ENCODE data around the gene ZFYVE28. TPM values are rescaled to one million over a fixed set of nuclear protein-coding genes. Genes with fewer than 3 reads are reported as not detected.

The ZFYVE28 gene
- total and polyA plus RNA-seq, 9 donors = 1.3 to 12.1 (median 8.6) TPM

- intact Hi-C loops (cut with DNase I) = no loop called here
- Histone ChIP-seq H3K36me3 (no peaks in the 10 kb centered on the region), H3K27me3 (no peaks in the 10 kb centered on the region), H3K9me3 (no peaks in the 10 kb centered on the region), H3K27ac (no peak overlapping the region), H3K4me1 (ENCODE audit: insufficient read depth) (no peaks in the 10 kb centered on the region), H3K4me3 (no peak overlapping the region)
- peak in 1 of 5 donors; percentile 30 for DNase-seq
- no peak for TF ChIP-seq CTCF (IDR thresholded peaks at IDR 0.05)
- WGBS, 3 donors = 76 to 90% (median 78%) methylated on average over 11 of the region's 11 CpGs
Measured at GRCh38 chr4:2320746-2321145, 97.7 kb downstream of the ZFYVE28 start.

DNA sequence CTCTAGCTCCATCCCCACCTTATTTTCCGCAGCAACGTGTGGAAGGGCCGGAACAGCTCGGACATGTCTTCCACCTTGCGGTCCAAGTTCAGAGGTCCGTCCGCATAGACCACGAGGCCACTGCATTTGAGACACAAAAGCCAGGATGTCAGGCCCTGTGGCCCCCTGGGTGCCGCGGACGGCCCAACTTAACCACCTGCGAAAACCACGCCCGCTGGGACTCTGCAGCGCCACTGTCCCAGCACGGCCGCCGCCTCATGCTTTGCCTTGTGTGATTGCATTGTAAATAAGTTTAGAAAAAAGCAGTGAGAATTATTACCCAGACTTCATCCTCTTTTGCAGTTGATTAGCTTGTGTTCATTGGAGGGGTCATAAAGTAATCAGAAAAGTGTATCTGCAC lies 98.3 kb downstream of the ZFYVE28 start:
- no peak for TF ChIP-seq EP300 (IDR thresholded peaks at IDR 0.05)
- no peak for TF ChIP-seq POLR2A (IDR thresholded peaks at IDR 0.05)
- TF ChIP-seq CTCF (IDR thresholded peaks at IDR 0.05) = no peak
- Histone ChIP-seq H3K27me3 (no peaks in the 10 kb centered on the region), H3K36me3 (no peaks in the 10 kb centered on the region), H3K27ac (no peak overlapping the region), H3K4me3 (no peak overlapping the region), H3K9me3 (no peaks in the 10 kb centered on the region), H3K4me1 (ENCODE audit: insufficient read depth) (no peaks in the 10 kb centered on the region)
- intact Hi-C loops (cut with DNase I) = no loop called here
- WGBS, 3 donors = 88 to 92% (median 90%) methylated on average over 18 of the region's 18 CpGs
- DNase-seq = no peak

DNA sequence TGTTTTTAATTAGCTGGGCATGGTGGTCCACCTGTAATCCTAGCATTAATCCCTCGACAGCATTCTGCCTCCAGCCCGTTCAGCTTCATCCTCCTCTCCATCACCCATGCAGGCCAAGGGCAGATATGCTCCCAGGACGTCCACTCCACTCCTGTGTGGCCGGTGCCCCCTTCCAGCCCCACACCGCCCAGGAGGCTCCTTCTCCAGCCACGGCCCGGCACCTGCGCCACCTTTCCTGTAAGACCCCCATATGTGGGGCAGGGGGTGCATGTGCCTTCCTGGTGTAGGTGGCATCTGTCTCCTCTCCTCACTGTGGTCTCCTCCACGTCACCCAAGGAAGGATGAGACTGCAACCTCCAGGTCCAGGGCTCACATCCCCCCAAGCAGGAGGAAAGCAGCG lies 99.6 kb downstream of the ZFYVE28 start:
- no peaks in the 10 kb centered on the region for H3K36me3 ChIP-seq
- DNase-seq = no peak
- intact Hi-C loops (cut with DNase I) = no loop called here
- H3K27me3 ChIP-seq = no peaks in the 10 kb centered on the region
- no peaks in the 10 kb centered on the region for H3K4me1 ChIP-seq (ENCODE audit: insufficient read depth)
- H3K9me3 ChIP-seq = no peaks in the 10 kb centered on the region
- no peak overlapping the region for H3K4me3 ChIP-seq
- no peak overlapping the region for H3K27ac ChIP-seq
- TF ChIP-seq CTCF (IDR thresholded peaks at IDR 0.05) = no peak
- TF ChIP-seq EP300 (IDR thresholded peaks at IDR 0.05) = no peak
- TF ChIP-seq POLR2A (IDR thresholded peaks at IDR 0.05) = no peak
- 90 to 94% (median 90%) methylated on average over 10 of the region's 10 CpGs for WGBS, 3 donors

- intact Hi-C loops (cut with DNase I) = no loop called here
- H3K27me3 ChIP-seq = no peaks in the 10 kb centered on the region
- 89 to 94% (median 93%) methylated on average over 12 of the region's 12 CpGs for WGBS, 3 donors
- DNase-seq = peak in 1 of 5 donors; percentile 26
- H3K9me3 ChIP-seq = no peaks in the 10 kb centered on the region
- no peak overlapping the region for H3K4me3 ChIP-seq
- TF ChIP-seq EP300 (IDR thresholded peaks at IDR 0.05) (no peak), POLR2A (IDR thresholded peaks at IDR 0.05) (no peak), CTCF (IDR thresholded peaks at IDR 0.05) (no peak)
- H3K27ac ChIP-seq = no peak overlapping the region
- no peaks in the 10 kb centered on the region for H3K36me3 ChIP-seq
- H3K4me1 ChIP-seq (ENCODE audit: insufficient read depth) = no peaks in the 10 kb centered on the region
Measured at GRCh38 chr4:2318476-2318875, 100.0 kb downstream of the ZFYVE28 start.

DNA sequence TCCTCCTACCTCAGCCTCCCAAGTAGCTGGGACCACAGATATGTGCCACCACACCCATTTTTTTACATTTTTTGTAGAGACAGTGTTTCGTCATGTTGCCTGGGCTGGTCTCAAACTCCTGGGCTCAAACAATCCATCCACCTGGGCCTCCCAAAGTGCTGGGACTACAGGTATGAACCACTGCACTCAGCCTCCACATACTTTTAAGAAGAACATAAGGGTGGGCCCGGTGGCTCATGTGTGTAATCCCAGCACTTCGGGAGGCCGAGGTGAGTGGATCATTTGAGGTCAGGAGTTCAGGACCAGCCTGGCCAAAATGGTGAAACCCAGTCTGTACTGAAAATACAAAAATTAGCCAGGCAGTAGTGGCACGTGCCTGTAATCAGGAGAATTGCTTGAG lies 105.1 kb downstream of the ZFYVE28 start:
- DNase-seq = no peak
- Histone ChIP-seq H3K4me1 (ENCODE audit: insufficient read depth) (no peaks in the 10 kb centered on the region), H3K9me3 (no peaks in the 10 kb centered on the region), H3K27me3 (no peaks in the 10 kb centered on the region), H3K36me3 (no peaks in the 10 kb centered on the region), H3K4me3 (no peak overlapping the region), H3K27ac (no peak overlapping the region)
- intact Hi-C loops (cut with DNase I) = no loop called here
- TF ChIP-seq CTCF (IDR thresholded peaks at IDR 0.05) (no peak), EP300 (IDR thresholded peaks at IDR 0.05) (no peak), POLR2A (IDR thresholded peaks at IDR 0.05) (no peak)
- WGBS, 3 donors = 78 to 84% (median 79%) methylated on average over 5 of the region's 5 CpGs

Measured in ovary (tissue), 9 donors.